Suppressor macrophage treated with lipopolysaccharide for 1 hour (primary cell): ENCODE measurements around the gene SHFL.

Experiments used
- DNase-seq, 3 donors: peaks; one replicate each; pipeline ENCODE4 v3.0.0-alpha.2; 2020 to 2022

SHFL gene

GRCh38 chr19:10135551-10136334 lies 49.6 kb downstream of the SHFL start:
- no peak for DNase-seq

DNA sequence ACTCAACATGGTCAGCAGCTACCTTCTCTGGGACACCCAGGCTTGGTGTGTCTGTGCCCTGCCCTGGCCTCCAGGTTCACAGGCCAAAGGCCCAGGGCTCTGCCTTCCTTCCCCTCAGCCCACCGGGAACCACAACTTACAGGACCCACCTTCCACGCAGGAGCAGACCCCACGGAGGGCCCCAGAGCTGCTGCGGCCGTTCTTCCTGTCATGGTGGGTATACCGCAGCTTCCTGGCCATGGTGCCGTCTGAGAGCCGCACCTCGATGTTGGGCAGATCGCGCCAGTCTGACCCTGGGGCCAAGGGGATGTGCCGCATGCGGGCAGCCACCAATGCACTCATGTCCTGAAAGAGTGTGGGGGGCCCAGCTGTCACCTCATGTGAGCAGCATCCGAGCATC lies 50.8 kb downstream of the SHFL start:
- no peak for DNase-seq

GRCh38 chr19:10137751-10138682 lies 51.9 kb downstream of the SHFL start:
- no peak for DNase-seq

- DNase-seq = no peak
These were observed 53.0 kb downstream of the SHFL start for GRCh38 chr19:10138879-10139795.

DNA sequence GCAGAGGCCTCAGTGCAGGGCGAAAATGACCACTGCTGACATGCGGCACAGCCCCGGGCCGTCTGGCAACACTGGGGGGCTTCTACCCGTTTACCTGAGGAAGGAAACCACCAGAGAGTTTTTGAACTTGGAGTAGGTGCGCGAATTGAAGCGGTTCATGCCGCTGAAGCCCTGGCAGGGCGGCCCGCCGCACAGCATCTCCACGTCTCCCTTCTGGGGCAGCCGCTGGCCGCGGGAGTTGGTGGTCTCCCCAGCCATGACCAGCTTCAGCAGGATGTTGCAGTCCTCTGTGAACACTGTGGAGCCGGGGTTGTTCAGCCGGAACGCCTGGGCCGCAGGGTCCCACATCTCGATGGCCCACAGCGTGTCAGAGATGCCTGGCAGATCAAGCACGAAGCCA lies 53.8 kb downstream of the SHFL start:
- DNase-seq = no peak

- DNase-seq = no peak
These were observed 55.4 kb downstream of the SHFL start for GRCh38 chr19:10141479-10141878.

GRCh38 chr19:10141973-10142372 lies 55.9 kb downstream of the SHFL start:
- no peak for DNase-seq
